ENCODE data around the gene ITGAV.

DNA sequence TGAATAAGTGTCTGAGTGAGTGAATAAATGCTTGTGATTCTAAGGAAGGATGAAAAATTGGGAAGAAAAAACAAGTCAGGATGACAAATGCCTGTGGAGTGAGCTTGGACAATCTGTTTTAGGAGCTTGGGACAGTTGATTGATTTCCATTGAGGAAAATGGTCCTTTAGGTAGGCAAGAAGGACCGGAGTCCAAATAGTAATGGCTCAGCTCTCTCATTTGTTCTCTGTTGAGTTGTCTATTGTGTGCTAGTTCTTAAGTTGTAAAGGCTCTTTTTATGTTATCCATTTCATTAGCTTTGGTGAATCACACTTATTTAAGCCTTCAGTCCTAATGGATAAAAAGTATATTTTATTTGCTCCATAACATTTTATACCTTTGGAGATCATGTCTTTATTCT is 135.9 kb downstream of the ITGAV start:
- TF ChIP-seq, protein P1, sequence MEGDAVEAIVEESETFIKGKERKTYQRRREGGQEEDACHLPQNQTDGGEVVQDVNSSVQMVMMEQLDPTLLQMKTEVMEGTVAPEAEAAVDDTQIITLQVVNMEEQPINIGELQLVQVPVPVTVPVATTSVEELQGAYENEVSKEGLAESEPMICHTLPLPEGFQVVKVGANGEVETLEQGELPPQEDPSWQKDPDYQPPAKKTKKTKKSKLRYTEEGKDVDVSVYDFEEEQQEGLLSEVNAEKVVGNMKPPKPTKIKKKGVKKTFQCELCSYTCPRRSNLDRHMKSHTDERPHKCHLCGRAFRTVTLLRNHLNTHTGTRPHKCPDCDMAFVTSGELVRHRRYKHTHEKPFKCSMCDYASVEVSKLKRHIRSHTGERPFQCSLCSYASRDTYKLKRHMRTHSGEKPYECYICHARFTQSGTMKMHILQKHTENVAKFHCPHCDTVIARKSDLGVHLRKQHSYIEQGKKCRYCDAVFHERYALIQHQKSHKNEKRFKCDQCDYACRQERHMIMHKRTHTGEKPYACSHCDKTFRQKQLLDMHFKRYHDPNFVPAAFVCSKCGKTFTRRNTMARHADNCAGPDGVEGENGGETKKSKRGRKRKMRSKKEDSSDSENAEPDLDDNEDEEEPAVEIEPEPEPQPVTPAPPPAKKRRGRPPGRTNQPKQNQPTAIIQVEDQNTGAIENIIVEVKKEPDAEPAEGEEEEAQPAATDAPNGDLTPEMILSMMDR (IDR thresholded peaks at IDR 0.05; ENCODE audit: poor library complexity), result no peak
- no peak for TF ChIP-seq EZH2 (IDR thresholded peaks at IDR 0.05; ENCODE audit: borderline replicate concordance)
- no peak for TF ChIP-seq EZH2phosphoT487 (IDR thresholded peaks at IDR 0.05; ENCODE audit: low read depth, severe bottlenecking, unreplicated experiment)

All from hepatocyte (in vitro differentiated cells).